Endothelial cell of umbilical vein (primary cell): ENCODE results near the gene PTDSS2. TPM values are rescaled to one million over a fixed set of nuclear protein-coding genes. Genes with fewer than 3 reads are reported as not detected.

Source experiments
- BruUV-seq: library from RNA; stranded (reverse); fragments of 400-500 nt; replicated peaks from 2 replicates; lab custom pipeline; 2021; lab: Mats Ljungman, UMichigan
- CTCF ChIA-PET: fragments of 300-600, 350-600 bp; sonication (Branson Sonifier 250); formaldehyde crosslinking; loops from one replicate; lab custom pipeline; 2021; ENCODE audit warnings: antibody characterized with exemption, inconsistent platforms; lab: Charles Lee
- POLR2A ChIA-PET: fragments of 300-600, 350-600 bp; sonication (Branson Sonifier 250); formaldehyde crosslinking; loops from one replicate; lab custom pipeline; 2021; ENCODE audit warnings: antibody characterized with exemption, inconsistent platforms; lab: Charles Lee
- DNase-seq: peaks from one replicate; pipeline ENCODE4 v3.0.0-alpha.2; 2011; ENCODE audit warnings: low read depth, low spot score
- FAIRE-seq: peaks from 2 replicates; lab custom pipeline; 2011; peaks lifted over from hg19 to GRCh38; lab: Jason Lieb, UNC
- H2AFZ ChIP-seq: 2 replicates; pipeline ENCODE4 v1.6.0; 2012; ENCODE audit warnings: low read depth, low read length, control low read depth, inconsistent platforms
- H3K27ac ChIP-seq: 2 replicates; pipeline ENCODE4 v1.5.1; 2011; ENCODE audit warnings: low read depth, mild to moderate bottlenecking, control low read depth, low read length, moderate library complexity; ENCODE audit not compliant: insufficient read depth
- H3K27me3 ChIP-seq, 2 experiments: 2 replicates each; pipeline versions ENCODE4 v1.6.0 to v1.6.1; 2011; ENCODE audit warnings: low read length in 2 of 2, mixed read lengths in 1 of 2; ENCODE audit not compliant: control insufficient read depth in 2 of 2, insufficient read depth in 2 of 2
- H3K36me3 ChIP-seq, 2 experiments: 2 replicates in 1 of 2; 3 replicates in 1 of 2; pipeline ENCODE4 v1.5.1; 2011; ENCODE audit warnings: low read length in 2 of 2, mild to moderate bottlenecking in 1 of 2, moderate library complexity in 1 of 2; ENCODE audit not compliant: control insufficient read depth in 2 of 2, insufficient read depth in 2 of 2; ENCODE audit errors: extremely low read depth in 1 of 2
- H3K4me1 ChIP-seq: 3 replicates; pipeline ENCODE4 v1.5.1; 2011; ENCODE audit warnings: mild to moderate bottlenecking, low read length; ENCODE audit not compliant: control insufficient read depth, insufficient read depth; ENCODE audit errors: extremely low read depth
- H3K4me2 ChIP-seq: 2 replicates; pipeline ENCODE4 v1.6.1; 2011; ENCODE audit warnings: low read length, control low read depth, mixed read lengths; ENCODE audit not compliant: insufficient read depth
- H3K4me3 ChIP-seq, 3 experiments: fragments of 200-600 bp in 1 of 3; sonication (generic), shearing (Covaris generic) in 1 of 3; replicated peaks in 1 of 3; 2 replicates each; pipeline ENCODE4 v1.5.1; 2011 to 2016; ENCODE audit warnings: control low read depth in 3 of 3, low read length in 3 of 3, mild to moderate bottlenecking in 2 of 3, inconsistent platforms in 1 of 3, low read depth in 1 of 3, moderate library complexity in 1 of 3; ENCODE audit not compliant: insufficient read depth in 1 of 3
- H3K79me2 ChIP-seq: 2 replicates; pipeline ENCODE4 v1.6.0; 2012; ENCODE audit warnings: low read length, inconsistent platforms; ENCODE audit not compliant: control insufficient read depth, insufficient read depth
- H3K9ac ChIP-seq: replicated peaks from 2 replicates; pipeline ENCODE3; 2011; ENCODE audit warnings: low read length, control low read depth; ENCODE audit not compliant: insufficient read depth; ENCODE audit errors: extremely low read depth
- H3K9me1 ChIP-seq: replicated peaks from 3 replicates; pipeline ENCODE4 v1.6.0; 2011; ENCODE audit warnings: mild to moderate bottlenecking, low read length; ENCODE audit not compliant: control insufficient read depth, insufficient read depth; ENCODE audit errors: extremely low read depth
- H3K9me3 ChIP-seq: replicated peaks from 2 replicates; pipeline ENCODE4 v1.5.1; 2012; ENCODE audit warnings: low read length, inconsistent platforms; ENCODE audit not compliant: control insufficient read depth, insufficient read depth
- H4K20me1 ChIP-seq: replicated peaks from 2 replicates; pipeline ENCODE3; 2011; ENCODE audit warnings: mild to moderate bottlenecking, low read length; ENCODE audit not compliant: control insufficient read depth, insufficient read depth; ENCODE audit errors: extremely low read depth
- CTCF ChIP-seq, 2 donors: IDR thresholded peaks; 1 replicate in 1 of 2; 2 replicates in 1 of 2; pipeline ENCODE4 v1.5.1; 2011; ENCODE audit warnings: low read length in 2 of 2, mild to moderate bottlenecking in 2 of 2, moderate library complexity in 2 of 2, control low read depth in 1 of 2, inconsistent platforms in 1 of 2, low read depth in 1 of 2; ENCODE audit not compliant: insufficient read depth in 1 of 2; ENCODE audit errors: extremely low read depth in 1 of 2
- EZH2 ChIP-seq: IDR thresholded peaks from 2 replicates; pipeline ENCODE4 v1.6.1; 2012; ENCODE audit warnings: borderline replicate concordance, low read depth, mild to moderate bottlenecking, moderate library complexity, low read length, inconsistent platforms; ENCODE audit not compliant: severe bottlenecking
- FOS ChIP-seq: IDR thresholded peaks from 2 replicates; pipeline ENCODE4 v1.6.1; 2011; ENCODE audit warnings: mild to moderate bottlenecking, low read length, moderate library complexity, borderline replicate concordance; ENCODE audit not compliant: insufficient read depth
- GATA2 ChIP-seq: IDR thresholded peaks from 2 replicates; pipeline ENCODE4 v1.7.0; 2011; ENCODE audit warnings: low read depth, mild to moderate bottlenecking, moderate library complexity, mixed read lengths, low read length; ENCODE audit not compliant: insufficient read length, insufficient read depth
- JUN ChIP-seq: IDR thresholded peaks from 2 replicates; pipeline ENCODE4 v1.6.1; 2011; ENCODE audit warnings: borderline replicate concordance, low read depth; ENCODE audit not compliant: insufficient read length, insufficient read depth
- MAX ChIP-seq: IDR thresholded peaks from 2 replicates; pipeline ENCODE4 v1.6.1; 2011; ENCODE audit not compliant: insufficient read depth, insufficient read length
- MYC ChIP-seq: IDR thresholded peaks from one replicate; pipeline ENCODE4 v1.6.1; 2011; ENCODE audit warnings: mild to moderate bottlenecking, low read depth, low read length
- POLR2A ChIP-seq: IDR thresholded peaks from 2 replicates; pipeline ENCODE4 v1.6.1; 2012; ENCODE audit warnings: low read depth, mild to moderate bottlenecking, control low read depth, low read length
- POLR2AphosphoS5 ChIP-seq: IDR thresholded peaks from 2 replicates; pipeline ENCODE4 v1.6.1; 2012; ENCODE audit warnings: low read depth, mild to moderate bottlenecking, control low read depth, low read length, moderate library complexity; ENCODE audit not compliant: insufficient read depth
- dilution Hi-C: fragments of 300-500 bp; cut with MboI; formaldehyde crosslinking; loops from one replicate; pipeline ENCODE4 v1.15.0; 2019; ENCODE audit warnings: low sequenced_read_pairs; ENCODE audit not compliant: extremely low pct_ligation_motif_present
- intact Hi-C: fragments of 100-400 bp; cut with micrococcal nuclease; formaldehyde crosslinking; loops from one replicate; pipeline ENCODE4 v1.10.0; 2022
- polyA plus RNA-seq, 4 experiments: library from polyadenylated mRNA; depleted of rRNA in 3 of 4; stranded (reverse) in 3 of 4; unstranded in 1 of 4; fragments of >200 nt; gene quantifications; 2 replicates each; pipeline versions ENCODE4 v1.2.1 to v1.2.3, GENCODE V29; 2011 to 2012; ENCODE audit warnings: missing spikeins in 1 of 4
- total RNA-seq: library from RNA; stranded (reverse); gene quantifications from 2 replicates; pipeline ENCODE4 v1.2.3, GENCODE V29; 2021

PTDSS2 gene
- total and polyA plus RNA-seq, 2 donors (not counting 3 experiments of a cell fraction or from before 2014, with no cell fraction given): 41.4 to 46.8 TPM

- no peak overlapping the region for H3K27ac ChIP-seq
- TF ChIP-seq JUN: no peak
- no peak for TF ChIP-seq EZH2
- TF ChIP-seq MYC: no peak
- TF ChIP-seq CTCF (IDR thresholded peaks at IDR 0.05; ENCODE audit: extremely low read depth in 1 of 2, insufficient read depth in 1 of 2, low read depth in 1 of 2, low read length in 2 of 2): no peak
- no peak for TF ChIP-seq POLR2A
- TF ChIP-seq MAX: no peak
- TF ChIP-seq POLR2AphosphoS5: no peak
- TF ChIP-seq FOS: no peak
- TF ChIP-seq GATA2: no peak
- FAIRE-seq (no peak), DNase-seq (no peak)
- no peaks in the 10 kb centered on the region for H3K9me3 ChIP-seq
- ChIA-PET POLR2A (no interaction called here), CTCF (interaction anchor here (1.4 to 5.5 kb wide), 4 partner anchors 8 to 45 kb away, joined by 3 to 57 read pairs (median 18); partner anchors contain the start of gene PTDSS2)
- H4K20me1 ChIP-seq: no peaks in the 10 kb centered on the region
- H3K4me2 ChIP-seq: no peak overlapping the region
- no peak overlapping the region for H3K4me3 ChIP-seq
- H3K79me2 ChIP-seq: no peaks in the 10 kb centered on the region
- dilution Hi-C loops: no loop called here
- intact Hi-C loops: no loop called here
- peaks cover 5% of the 10 kb centered on the region for H3K4me1 ChIP-seq
- no peaks in the 10 kb centered on the region for H3K27me3 ChIP-seq
- no peaks in the 10 kb centered on the region for H3K9me1 ChIP-seq
- no peak overlapping the region for H3K9ac ChIP-seq
- no peaks in the 10 kb centered on the region for H3K36me3 ChIP-seq
- no peak overlapping the region for H2AFZ ChIP-seq
- no TSS peak for BruUV-seq
These were observed 44.6 kb upstream of the PTDSS2 start for GRCh38 chr11:405323-405953.
